ENCODE measurements around the gene WNK2.

The WNK2 gene

DNA sequence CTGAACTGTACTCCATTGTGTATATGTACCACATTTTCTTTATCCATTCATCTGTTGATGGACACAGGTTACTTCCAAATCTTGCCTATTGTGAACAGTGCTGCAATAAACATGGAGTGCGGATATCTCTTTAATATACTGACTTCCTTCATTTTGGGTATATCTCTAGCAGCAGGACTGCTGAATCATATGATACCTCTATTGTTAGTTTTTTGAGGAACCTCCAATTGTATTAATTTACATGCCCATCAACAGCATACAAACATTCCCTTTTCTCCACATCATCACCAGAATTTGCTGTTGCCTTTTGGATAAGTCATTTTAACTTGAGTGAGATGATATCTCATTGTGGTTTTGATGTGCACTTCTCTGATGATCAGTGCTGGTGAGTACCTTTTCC, 185.7 kb downstream of the WNK2 start:
- no peak for DNase-seq (ENCODE audit: low read depth in 2 of 2)

All from stimulated activated CD4-positive, alpha-beta T cell treated with anti-CD3 and anti-CD28 coated beads, Interleukin-1b, Interleukin-23, amount 100 ng/mL, for 4 hours (primary cell).